SU-DHL-6 (cell line): Measurements from ENCODE around the gene HK2.

Source experiments
- H2AFZ ChIP-seq: fragments of 200-600 bp; sonication (generic); 2 replicates; pipeline ENCODE4 v1.6.1; 2014; ENCODE audit warnings: low read depth, mild to moderate bottlenecking, moderate library complexity, mixed read lengths, antibody characterized with exemption, low read length; ENCODE audit not compliant: severe bottlenecking
- H3F3A ChIP-seq: fragments of 200-600 bp; shearing (Covaris generic); 2 replicates; pipeline ENCODE4 v1.6.0; 2016; ENCODE audit warnings: antibody characterized with exemption, mild to moderate bottlenecking; ENCODE audit not compliant: insufficient read depth
- H3K27ac ChIP-seq: fragments of 200-600 bp; sonication (generic); 2 replicates; pipeline ENCODE4 v1.5.1; 2016; ENCODE audit warnings: low read depth, mild to moderate bottlenecking, low read length, moderate library complexity, mixed read lengths
- H3K27me3 ChIP-seq: fragments of 200-600 bp; sonication (generic), shearing (Covaris generic); 2 replicates; pipeline ENCODE4 v1.6.0; 2014; ENCODE audit warnings: mild to moderate bottlenecking, low read length
- H3K36me3 ChIP-seq: fragments of 200-600 bp; sonication (generic); 2 replicates; pipeline ENCODE4 v1.6.1; 2014; ENCODE audit warnings: mild to moderate bottlenecking, low read length, mixed read lengths
- H3K4me2 ChIP-seq: fragments of 300-600, 200-600 bp; shearing (Covaris generic), sonication (generic); 2 replicates; pipeline ENCODE4 v1.6.0; 2014; ENCODE audit warnings: low read length, low read depth, mild to moderate bottlenecking; ENCODE audit not compliant: poor library complexity, severe bottlenecking
- H3K4me3 ChIP-seq: fragments of 200-600 bp; sonication (generic); 2 replicates; pipeline ENCODE4 v1.5.1; 2014; ENCODE audit warnings: antibody characterized with exemption, low read length, mild to moderate bottlenecking, mixed read lengths; ENCODE audit not compliant: insufficient read depth, poor library complexity, severe bottlenecking
- H3K79me2 ChIP-seq: fragments of 200-600 bp; sonication (generic); 2 replicates; pipeline ENCODE4 v1.6.1; 2014; ENCODE audit warnings: mild to moderate bottlenecking, low read length, moderate library complexity; ENCODE audit not compliant: insufficient read depth
- H3K9ac ChIP-seq: fragments of 200-600 bp; sonication (generic); 2 replicates; pipeline ENCODE4 v1.7.0; 2014; ENCODE audit warnings: mild to moderate bottlenecking, low read length
- H3K9me2 ChIP-seq: fragments of 200-600 bp; sonication (generic); replicated peaks from 2 replicates; pipeline ENCODE4 v1.6.1; 2014; ENCODE audit warnings: low read length; ENCODE audit not compliant: insufficient read depth
- H3K9me3 ChIP-seq: fragments of 200-600 bp; sonication (generic); 2 replicates; pipeline ENCODE4 v1.6.1; 2014; ENCODE audit warnings: low read length, mixed read lengths; ENCODE audit not compliant: insufficient read depth
- H4K20me1 ChIP-seq: fragments of 200-600 bp; sonication (generic); 2 replicates; pipeline ENCODE4 v1.6.1; 2014; ENCODE audit warnings: low read depth, mild to moderate bottlenecking, antibody characterized with exemption, low read length, moderate library complexity, mixed read lengths
- EZH2phosphoT487 ChIP-seq: fragments of 200-600 bp; sonication (generic), shearing (Covaris generic); conservative IDR thresholded peaks from 2 replicates; pipeline ENCODE4 v1.6.1; 2018; ENCODE audit warnings: mild to moderate bottlenecking, antibody characterized with exemption, low read length, moderate library complexity, mixed read lengths
- TF ChIP-seq, protein P1 (sequence below): fragments of 200-600 bp; sonication (generic); IDR thresholded peaks from one replicate; pipeline ENCODE4 v1.5.1; 2017; ENCODE audit warnings: antibody characterized with exemption, mild to moderate bottlenecking, low read length, moderate library complexity; ENCODE audit not compliant: insufficient read depth, poor library complexity, severe bottlenecking

The HK2 gene

DNA sequence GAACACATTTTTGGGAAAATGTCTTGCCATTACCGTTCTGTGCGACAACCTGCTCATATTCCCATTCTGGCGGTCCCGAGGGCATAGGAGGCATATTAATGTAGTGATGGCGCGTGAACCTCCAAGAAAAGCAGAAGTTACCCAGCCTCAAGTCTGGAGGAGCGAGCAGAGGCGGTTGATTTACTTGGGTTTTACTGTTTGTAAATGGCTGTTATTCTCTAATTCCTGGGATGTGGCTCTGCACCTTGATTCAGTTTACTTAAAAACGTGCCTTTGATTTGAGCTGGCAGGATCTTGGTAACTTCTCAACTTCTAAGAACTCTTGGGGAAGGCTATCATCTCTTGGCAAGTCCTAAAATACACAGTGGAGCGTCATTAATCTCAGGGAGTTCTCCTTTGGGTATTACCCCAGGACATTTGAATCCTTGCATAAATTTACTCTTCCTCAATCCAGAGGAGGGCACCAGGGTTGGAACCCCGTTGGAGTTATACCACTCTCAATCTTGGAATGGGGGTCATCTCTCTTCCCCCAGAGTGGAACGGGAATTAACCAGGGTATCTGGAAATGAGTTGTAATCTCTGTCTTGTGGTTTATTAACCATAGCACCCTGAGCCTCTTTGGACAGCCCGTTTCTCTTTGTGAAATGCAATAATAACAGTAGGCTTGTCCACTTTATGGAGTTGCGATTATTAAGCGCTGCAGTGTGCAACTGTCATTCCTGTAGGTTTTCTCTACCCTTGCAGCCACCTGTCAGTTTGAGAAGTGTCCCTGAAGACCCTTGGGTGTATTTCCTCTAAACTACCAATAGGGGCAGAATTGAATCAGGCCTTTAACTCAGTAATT lies 2.1 kb downstream of the HK2 start:
- TF ChIP-seq, protein P1, sequence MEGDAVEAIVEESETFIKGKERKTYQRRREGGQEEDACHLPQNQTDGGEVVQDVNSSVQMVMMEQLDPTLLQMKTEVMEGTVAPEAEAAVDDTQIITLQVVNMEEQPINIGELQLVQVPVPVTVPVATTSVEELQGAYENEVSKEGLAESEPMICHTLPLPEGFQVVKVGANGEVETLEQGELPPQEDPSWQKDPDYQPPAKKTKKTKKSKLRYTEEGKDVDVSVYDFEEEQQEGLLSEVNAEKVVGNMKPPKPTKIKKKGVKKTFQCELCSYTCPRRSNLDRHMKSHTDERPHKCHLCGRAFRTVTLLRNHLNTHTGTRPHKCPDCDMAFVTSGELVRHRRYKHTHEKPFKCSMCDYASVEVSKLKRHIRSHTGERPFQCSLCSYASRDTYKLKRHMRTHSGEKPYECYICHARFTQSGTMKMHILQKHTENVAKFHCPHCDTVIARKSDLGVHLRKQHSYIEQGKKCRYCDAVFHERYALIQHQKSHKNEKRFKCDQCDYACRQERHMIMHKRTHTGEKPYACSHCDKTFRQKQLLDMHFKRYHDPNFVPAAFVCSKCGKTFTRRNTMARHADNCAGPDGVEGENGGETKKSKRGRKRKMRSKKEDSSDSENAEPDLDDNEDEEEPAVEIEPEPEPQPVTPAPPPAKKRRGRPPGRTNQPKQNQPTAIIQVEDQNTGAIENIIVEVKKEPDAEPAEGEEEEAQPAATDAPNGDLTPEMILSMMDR: peak; percentile 50
- no peak for TF ChIP-seq EZH2phosphoT487
- no peaks in the 10 kb centered on the region for H3K36me3 ChIP-seq

DNA sequence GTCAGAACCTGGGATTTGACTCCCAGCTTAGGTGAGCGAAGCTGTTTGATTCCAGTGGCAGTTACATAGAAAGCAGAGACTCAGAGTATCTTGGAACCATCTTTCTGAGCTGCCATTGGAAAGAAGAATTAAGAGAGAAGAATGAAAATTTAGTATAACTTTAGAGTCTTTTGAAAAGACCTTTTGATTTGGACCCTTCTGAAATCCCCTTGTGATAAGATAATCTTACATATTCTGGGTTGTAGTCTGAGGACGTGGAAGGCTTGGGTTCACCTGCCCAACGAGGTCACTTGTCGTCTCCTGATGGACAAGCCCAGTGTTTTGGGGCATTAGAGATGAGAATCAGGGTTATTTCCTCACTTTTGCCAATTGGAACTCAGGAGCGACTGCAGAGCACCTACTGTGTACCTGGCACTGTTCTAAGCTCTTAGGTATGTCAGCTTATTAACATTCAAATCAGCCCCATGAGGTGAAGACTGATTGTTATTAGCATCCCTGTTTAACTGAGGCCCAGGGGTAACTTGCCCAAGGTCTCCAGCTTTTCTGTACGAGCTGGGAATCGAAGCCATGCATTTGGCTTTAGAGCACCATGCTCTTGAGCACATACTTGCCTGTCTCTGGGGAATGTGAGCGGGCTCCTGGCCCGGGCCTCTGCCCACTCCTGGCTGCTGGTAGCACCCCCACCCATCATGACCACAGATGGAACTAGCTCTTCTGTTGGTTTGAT lies 2.9 kb downstream of the HK2 start:
- H3K9me2 ChIP-seq: no peaks in the 10 kb centered on the region
- H3K4me3 ChIP-seq: peak overlapping the region; percentile 71
- H3K36me3 ChIP-seq: no peaks in the 10 kb centered on the region
- no peaks in the 10 kb centered on the region for H3F3A ChIP-seq
- H3K4me2 ChIP-seq: peak overlapping the region; percentile 73
- TF ChIP-seq, protein P1: no peak
- no peak for TF ChIP-seq EZH2phosphoT487
- H4K20me1 ChIP-seq: peaks cover 8% of the 10 kb centered on the region; the same call in 1 of the 2 replicates
- H3K9me3 ChIP-seq: no peaks in the 10 kb centered on the region
- H3K27me3 ChIP-seq: no peaks in the 10 kb centered on the region
- H2AFZ ChIP-seq: no peak overlapping the region
- H3K27ac ChIP-seq: no peak overlapping the region
- H3K79me2 ChIP-seq: peaks cover 67% of the 10 kb centered on the region
- H3K9ac ChIP-seq: no peak overlapping the region

More for the DNA sequence above, 2.1 kb downstream of the HK2 start:
- no peaks in the 10 kb centered on the region for H3F3A ChIP-seq
- peak overlapping the region; percentile 71 for H3K4me3 ChIP-seq
- no peak overlapping the region for H2AFZ ChIP-seq
- H3K9me2 ChIP-seq: no peaks in the 10 kb centered on the region
- H3K27me3 ChIP-seq: no peaks in the 10 kb centered on the region
- H3K9ac ChIP-seq: peak overlapping the region; percentile 78
- no peaks in the 10 kb centered on the region for H3K9me3 ChIP-seq
- H4K20me1 ChIP-seq: peaks cover 8% of the 10 kb centered on the region; the same call in 1 of the 2 replicates
- peaks cover 59% of the 10 kb centered on the region for H3K79me2 ChIP-seq
- peak overlapping the region; percentile 73 for H3K4me2 ChIP-seq
- H3K27ac ChIP-seq: peak overlapping the region; percentile 55

DNA sequence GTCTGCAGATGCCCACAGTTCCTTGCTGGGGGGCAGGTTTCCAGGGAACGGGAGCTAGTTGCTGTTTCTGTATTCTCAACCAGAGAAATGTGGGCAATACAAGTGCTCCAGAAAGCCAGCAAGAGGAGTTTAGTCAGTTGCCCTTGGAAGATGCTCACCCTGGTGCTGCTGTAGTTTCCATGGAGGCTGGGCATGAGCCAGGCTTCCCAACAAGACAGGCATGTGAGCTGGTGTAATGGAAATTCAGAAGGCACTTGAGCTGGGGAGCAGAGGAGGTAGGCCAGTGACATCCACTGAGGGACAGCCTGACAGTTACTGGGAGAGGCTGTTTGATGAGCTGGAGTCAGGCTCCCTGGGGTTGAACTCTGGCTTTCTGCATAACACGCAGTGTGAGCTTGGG lies 7.7 kb downstream of the HK2 start:
- Histone ChIP-seq H3K9ac (no peak overlapping the region), H4K20me1 (peaks cover 6% of the 10 kb centered on the region; the same call in 1 of the 2 replicates), H3K9me2 (no peaks in the 10 kb centered on the region), H3K36me3 (no peaks in the 10 kb centered on the region), H3K27me3 (no peaks in the 10 kb centered on the region), H3K4me3 (no peak overlapping the region), H3K79me2 (peaks cover 95% of the 10 kb centered on the region), H3K4me2 (no peak overlapping the region), H3K9me3 (no peaks in the 10 kb centered on the region), H2AFZ (no peak overlapping the region), H3F3A (no peaks in the 10 kb centered on the region), H3K27ac (no peak overlapping the region)
- TF ChIP-seq, protein P1: no peak
- no peak for TF ChIP-seq EZH2phosphoT487
